IPS-NIHi11 (cell line): ENCODE measurements around the gene CIART.
A peak's percentile ranks its signal among the peaks of the same experiment; 100 is the strongest.
"Not testable (repeated sequence)": the region's sequence is repeated elsewhere in the genome, so short reads cannot be mapped to it uniquely, and the experiment has no call there.

Experiments used
- DNase-seq: peaks from one replicate; pipeline ENCODE4 v3.0.0; 2012; ENCODE audit warnings: mixed read lengths, low spot score

Gene CIART

DNA sequence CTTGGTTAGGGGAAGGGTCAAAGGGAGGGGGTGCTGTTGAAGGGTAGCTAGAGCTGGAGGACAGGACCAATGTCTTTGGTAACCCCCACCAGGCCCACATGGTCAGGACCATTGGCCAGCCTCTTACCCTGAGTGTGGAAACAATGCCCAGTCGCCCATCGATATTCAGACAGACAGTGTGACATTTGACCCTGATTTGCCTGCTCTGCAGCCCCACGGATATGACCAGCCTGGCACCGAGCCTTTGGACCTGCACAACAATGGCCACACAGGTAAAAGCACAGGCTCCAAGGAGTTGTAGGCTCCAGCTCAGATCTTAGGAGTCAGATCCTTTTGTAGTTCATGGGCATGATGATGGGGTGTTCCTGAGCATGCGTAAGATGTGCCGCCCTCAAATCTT lies 21.0 kb upstream of the CIART start:
- no peak for DNase-seq

DNA sequence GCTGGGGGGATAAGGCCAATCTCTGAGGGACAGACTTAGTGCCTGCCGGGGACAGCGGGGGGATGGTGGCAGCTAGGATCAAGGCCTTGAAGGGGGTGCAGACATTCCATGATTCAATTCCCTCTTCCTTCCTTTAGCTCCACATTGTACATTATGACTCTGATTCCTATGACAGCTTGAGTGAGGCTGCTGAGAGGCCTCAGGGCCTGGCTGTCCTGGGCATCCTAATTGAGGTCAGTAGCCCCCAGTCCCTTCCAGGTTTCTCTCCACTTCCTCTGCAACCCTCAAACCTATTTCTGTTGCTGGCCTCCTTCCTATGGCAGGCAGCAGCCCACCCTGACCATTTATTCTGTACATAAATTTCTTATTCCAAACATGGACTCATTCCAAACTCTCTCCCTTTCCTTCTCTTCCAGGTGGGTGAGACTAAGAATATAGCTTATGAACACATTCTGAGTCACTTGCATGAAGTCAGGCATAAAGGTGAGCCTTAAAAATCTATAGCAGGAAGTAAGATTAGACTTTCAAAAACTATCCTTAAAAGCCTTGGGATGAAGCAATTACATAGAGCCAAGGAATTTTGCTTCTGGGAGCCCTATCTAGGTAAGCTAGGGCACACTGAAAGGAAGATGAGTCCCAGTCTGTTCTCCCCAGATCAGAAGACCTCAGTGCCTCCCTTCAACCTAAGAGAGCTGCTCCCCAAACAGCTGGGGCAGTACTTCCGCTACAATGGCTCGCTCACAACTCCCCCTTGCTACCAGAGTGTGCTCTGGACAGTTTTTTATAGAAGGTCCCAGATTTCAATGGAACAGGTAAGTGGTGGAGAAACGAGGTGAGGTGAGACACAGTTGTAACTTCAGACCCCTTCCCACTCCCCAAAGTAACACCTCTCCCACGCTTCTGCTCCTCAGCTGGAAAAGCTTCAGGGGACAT lies 19.7 kb upstream of the CIART start:
- no peak for DNase-seq

DNA sequence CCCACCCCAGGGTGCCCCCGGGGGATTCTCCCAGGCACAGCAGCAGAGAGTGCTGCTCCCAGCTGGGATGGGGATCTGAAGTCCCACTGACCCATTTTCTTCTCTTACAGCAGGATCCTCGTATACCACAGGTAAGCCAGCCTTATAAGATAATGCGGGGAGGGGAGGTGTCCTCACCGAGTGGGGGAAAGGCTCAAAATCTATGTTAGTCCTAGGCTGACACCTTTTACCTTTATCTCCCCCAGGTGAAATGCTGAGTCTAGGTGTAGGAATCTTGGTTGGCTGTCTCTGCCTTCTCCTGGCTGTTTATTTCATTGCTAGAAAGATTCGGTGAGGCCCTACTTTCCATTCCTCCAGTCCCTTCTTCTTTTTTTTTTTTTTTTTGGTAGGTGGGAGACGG lies 18.8 kb upstream of the CIART start:
- no peak for DNase-seq

- no peak for DNase-seq
These were observed 14.5 kb upstream of the CIART start for GRCh38 chr1:150267896-150268295.

DNA sequence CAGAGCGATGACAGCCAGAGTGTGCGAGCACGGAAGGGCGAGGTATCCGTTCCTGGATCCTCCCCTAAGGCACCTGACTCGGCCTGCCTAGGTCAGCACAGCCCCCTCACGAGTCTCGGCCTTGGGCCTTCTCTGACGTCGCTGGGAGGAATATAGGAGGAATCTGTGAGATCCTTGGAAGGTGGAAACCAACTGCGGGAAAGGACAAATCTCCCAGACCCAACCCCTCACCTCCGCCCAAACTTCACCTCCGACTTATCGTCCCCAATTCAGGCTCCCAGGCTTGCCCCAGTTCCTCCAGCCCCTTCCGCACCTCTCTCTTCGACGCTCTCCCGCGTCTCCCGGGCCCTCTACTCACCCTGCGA lies 14.0 kb upstream of the CIART start:
- DNase-seq = no peak

DNA sequence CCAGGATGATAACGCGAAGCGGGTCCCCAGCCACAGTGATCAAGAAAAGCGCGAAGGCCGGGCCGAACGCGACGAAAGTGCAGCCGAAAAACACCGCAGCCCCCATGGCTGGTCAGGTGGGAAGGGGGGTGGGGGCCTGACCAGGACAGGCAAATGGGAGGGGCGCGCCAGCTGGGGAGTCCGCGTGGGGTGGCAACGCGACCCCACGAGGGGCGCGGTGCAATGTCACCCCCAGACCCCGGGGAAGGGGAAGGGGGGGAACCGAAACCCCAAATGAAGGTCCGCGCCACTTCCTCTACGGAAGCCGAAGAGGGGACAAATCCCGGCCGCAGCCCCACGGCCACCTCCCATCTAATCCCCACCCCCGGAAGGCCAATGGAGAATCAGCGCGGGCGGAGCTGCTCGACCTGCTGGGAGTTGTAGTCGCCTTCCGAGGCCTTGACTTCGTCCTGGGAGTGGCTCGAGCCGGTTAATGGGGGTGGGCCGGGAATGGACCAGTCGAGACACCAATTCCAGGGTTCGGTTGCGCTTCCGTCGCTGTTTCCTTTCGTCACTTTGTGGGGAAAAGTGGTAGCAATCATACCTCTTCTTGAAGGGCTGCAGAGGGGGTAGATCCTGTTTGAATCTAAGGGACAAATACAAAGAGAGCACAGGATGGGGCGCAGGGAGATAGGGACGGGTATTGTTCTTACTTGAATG lies 13.5 kb upstream of the CIART start, which contains the start of gene APH1A:
Gene APH1A (minus strand): TSS at position 312 of the 699 bp plus-strand sequence. CDS start 206 bp downstream, at position 106.
- DNase-seq = peak; percentile 98

GRCh38 chr1:150269451-150269850 lies 12.9 kb upstream of the CIART start:
- DNase-seq = no peak

- no peak for DNase-seq
These were observed 10.9 kb upstream of the CIART start for GRCh38 chr1:150271291-150271959.

- no peak for DNase-seq
These were observed 9.0 kb upstream of the CIART start for GRCh38 chr1:150273311-150273710.

GRCh38 chr1:150280138-150280707 lies 2.1 kb upstream of the CIART start:
- DNase-seq = no peak

GRCh38 chr1:150281221-150281757 lies 1.1 kb upstream of the CIART start:
- DNase-seq = no peak

GRCh38 chr1:150282558-150282958 lies 204 bp downstream of the CIART start:
- no peak for DNase-seq

GRCh38 chr1:150283260-150283659 lies 906 bp downstream of the CIART start:
- DNase-seq = no peak

- no peak for DNase-seq
These were observed 6.0 kb downstream of the CIART start for GRCh38 chr1:150288382-150288781.

GRCh38 chr1:150288822-150289221 lies 6.5 kb downstream of the CIART start:
- no peak for DNase-seq

- DNase-seq = peak; percentile 84
These were observed 11.3 kb downstream of the CIART start, which contains the start of gene MRPS21 for GRCh38 chr1:150293433-150294253. Gene MRPS21 (plus strand): TSS chr1:150293861. CDS start chr1:150294367, 506 bp downstream.

- no peak for DNase-seq
These were observed 13.1 kb downstream of the CIART start for GRCh38 chr1:150295476-150295875.

- no peak for DNase-seq
These were observed 17.4 kb downstream of the CIART start for GRCh38 chr1:150299716-150300115.

GRCh38 chr1:150302338-150302737 lies 20.0 kb downstream of the CIART start:
- peak; percentile 23 for DNase-seq

DNA sequence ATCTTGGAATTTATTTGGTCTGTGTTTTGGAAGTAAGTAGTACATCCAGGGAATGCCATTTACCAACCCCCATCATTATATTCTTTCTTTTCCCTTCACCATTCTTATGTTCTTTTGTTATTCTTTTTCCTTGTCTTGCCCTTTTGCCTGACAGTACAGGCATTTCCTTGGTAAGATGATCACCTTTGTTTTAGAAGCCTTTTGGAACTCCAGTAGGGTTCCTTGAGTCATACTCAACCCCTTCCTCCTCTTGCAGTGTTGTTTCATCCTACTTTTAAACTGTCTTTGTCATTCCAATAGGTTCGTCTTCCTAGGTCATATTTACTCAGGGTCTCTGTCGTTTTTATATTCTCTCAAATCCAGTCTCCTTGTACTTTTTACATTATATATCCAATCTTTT lies 20.5 kb downstream of the CIART start:
- no peak for DNase-seq

GRCh38 chr1:150308585-150308984 lies 26.2 kb downstream of the CIART start:
- not testable (repeated sequence) for DNase-seq
